Spleen (tissue), 7 donors: ENCODE measurements around the gene DLX5.

Experiments
- CTCF ChIP-seq, 11 experiments: fragments of 200-600 bp in 7 of 11; fragments of 450-650 bp in 4 of 11; sonication (generic) in 4 of 11; IDR thresholded peaks in 8 of 11; conservative IDR thresholded peaks in 3 of 11; 1 replicate in 7 of 11; 2 replicates in 4 of 11; pipeline versions ENCODE4 v1.4.0 to v1.8.0; 2016 to 2021; ENCODE audit warnings: antibody characterized with exemption in 11 of 11, inconsistent platforms in 4 of 11, mild to moderate bottlenecking in 1 of 11
- POLR2A ChIP-seq, 3 donors: fragments of 450-650 bp; IDR thresholded peaks; one replicate each; pipeline ENCODE4 v1.5.1; 2017; ENCODE audit warnings: antibody characterized with exemption in 3 of 3, mild to moderate bottlenecking in 1 of 3
- POLR2AphosphoS5 ChIP-seq, 3 donors: sonication (generic); formaldehyde crosslinking; IDR thresholded peaks; one replicate each; pipeline ENCODE4 v1.5.1; 2017; ENCODE audit warnings: antibody characterized with exemption in 3 of 3
- donor health status: DM: no; HTN: no; CAD: no; lungs with moderate emphysema.
- donor health status: DM: no; HTN: no; CAD: no.
- donor health status: DM: no; HTN: no; CAD: no.

GRCh38 chr7:96977445-96977844 is 47.2 kb downstream of the DLX5 start:
- TF ChIP-seq POLR2AphosphoS5 (IDR thresholded peaks at IDR 0.05): no peak
- no peak for TF ChIP-seq CTCF (IDR thresholded peaks at IDR 0.05 in 8 of 11, conservative IDR thresholded peaks at IDR 0.05 in 3 of 11)
- no peak for TF ChIP-seq POLR2A (IDR thresholded peaks at IDR 0.05)
